ENCODE results near the gene SFI1. TPM values are rescaled to one million over a fixed set of nuclear protein-coding genes. Genes with fewer than 3 reads are reported as not detected.

Gene SFI1
- total and polyA plus RNA-seq, 4 donors = 14.0 to 46.0 (median 32.7) TPM

DNA sequence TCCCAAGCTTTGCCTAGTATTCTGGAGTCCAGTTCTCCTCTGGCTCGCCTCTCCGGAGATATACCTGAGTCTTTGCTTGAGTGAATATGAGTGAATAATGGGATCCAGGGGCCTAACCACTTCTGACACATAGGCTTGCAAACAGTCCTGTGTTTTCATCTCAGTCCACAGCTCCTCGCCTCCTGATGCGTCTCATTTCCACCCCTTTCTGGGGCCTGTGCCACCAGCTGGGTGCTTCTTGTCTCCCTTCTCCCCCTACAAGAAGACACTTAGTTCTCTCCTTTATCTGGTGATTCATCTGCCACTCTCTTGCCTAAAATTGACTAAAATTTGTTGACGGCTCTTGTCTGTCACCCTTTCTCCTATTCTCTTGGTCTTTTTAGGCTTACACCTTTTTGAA, 44.6 kb downstream of the SFI1 start:
- Histone ChIP-seq H3K36me3 (ENCODE audit: control insufficient read depth in 4 of 4, insufficient read depth in 4 of 4, low read length in 4 of 4) (peaks cover 0 to 1% (median 0%) of the 10 kb centered on the region in 4 donors), H3K9ac (ENCODE audit: insufficient read depth in 1 of 2, low read length in 2 of 2) (no peak overlapping the region), H3K27me3 (ENCODE audit: control insufficient read depth in 3 of 3, insufficient read depth in 3 of 3, low read length in 2 of 3) (no peaks in the 10 kb centered on the region), H3K4me3 (no peak overlapping the region), H3K27ac (ENCODE audit: low read depth in 1 of 2, low read length in 1 of 2) (no peak overlapping the region), H3K9me3 (ENCODE audit: control insufficient read depth in 4 of 4, insufficient read depth in 3 of 4, low read length in 3 of 4) (no peaks in the 10 kb centered on the region), H3K4me1 (ENCODE audit: control insufficient read depth in 5 of 5, insufficient read depth in 5 of 5, low read length in 5 of 5) (no peaks in the 10 kb centered on the region)
- 96 to 99% methylated on average over 5 of the region's 5 CpGs for WGBS, 2 donors
- TF ChIP-seq, protein P1, sequence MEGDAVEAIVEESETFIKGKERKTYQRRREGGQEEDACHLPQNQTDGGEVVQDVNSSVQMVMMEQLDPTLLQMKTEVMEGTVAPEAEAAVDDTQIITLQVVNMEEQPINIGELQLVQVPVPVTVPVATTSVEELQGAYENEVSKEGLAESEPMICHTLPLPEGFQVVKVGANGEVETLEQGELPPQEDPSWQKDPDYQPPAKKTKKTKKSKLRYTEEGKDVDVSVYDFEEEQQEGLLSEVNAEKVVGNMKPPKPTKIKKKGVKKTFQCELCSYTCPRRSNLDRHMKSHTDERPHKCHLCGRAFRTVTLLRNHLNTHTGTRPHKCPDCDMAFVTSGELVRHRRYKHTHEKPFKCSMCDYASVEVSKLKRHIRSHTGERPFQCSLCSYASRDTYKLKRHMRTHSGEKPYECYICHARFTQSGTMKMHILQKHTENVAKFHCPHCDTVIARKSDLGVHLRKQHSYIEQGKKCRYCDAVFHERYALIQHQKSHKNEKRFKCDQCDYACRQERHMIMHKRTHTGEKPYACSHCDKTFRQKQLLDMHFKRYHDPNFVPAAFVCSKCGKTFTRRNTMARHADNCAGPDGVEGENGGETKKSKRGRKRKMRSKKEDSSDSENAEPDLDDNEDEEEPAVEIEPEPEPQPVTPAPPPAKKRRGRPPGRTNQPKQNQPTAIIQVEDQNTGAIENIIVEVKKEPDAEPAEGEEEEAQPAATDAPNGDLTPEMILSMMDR (IDR thresholded peaks at IDR 0.05; ENCODE audit: control extremely low read depth, extremely low read depth) = no peak
- DNase-seq (no peak), ATAC-seq (ENCODE audit: insufficient read depth, low FRiP score) (no peak)

DNA sequence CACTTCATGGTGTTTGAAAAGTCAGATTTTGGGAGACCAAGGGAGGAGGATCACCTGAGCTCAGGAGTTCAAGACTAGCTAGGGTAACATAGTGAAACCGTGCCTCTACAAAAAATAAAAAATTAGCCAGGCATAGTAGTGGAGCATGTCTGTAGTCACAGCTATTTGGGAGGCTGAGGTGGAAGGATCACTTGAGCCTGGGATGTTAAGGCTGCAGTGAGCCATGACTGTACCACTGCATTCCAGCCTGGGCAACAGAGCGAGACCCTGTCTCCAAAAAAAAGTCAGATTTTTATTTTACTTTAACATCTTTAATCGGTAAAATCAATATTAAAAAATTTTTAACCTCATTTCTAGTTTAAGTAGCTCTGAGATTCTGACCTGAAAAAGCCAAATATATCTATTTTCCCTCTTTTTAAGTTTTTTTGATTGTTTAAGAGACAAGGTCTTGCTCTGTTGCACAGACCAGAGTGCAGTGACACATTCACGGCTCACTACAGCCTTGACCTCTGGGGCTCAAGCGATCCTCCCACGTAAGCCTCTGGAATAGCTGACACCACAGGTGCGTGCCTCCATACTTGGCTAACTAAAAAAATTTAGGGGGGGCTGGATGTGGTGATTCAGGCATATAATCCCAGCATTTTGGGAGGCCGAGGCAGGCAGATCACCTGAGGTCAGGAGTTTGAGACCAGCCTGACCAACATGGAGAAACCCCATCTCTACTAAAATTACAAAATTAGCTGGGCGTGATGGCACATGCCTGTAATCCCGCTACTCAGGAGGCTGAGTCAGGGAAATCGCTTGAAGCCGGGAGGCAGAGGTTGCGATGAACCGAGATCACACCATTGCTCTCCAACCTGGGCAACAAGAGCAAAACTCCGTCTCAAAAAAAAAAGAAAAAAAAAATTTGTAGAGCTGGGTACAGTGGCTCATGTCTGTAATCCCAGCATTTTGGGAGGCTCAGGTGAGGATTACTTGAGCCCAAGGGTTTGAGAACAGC, 48.4 kb downstream of the SFI1 start:
- DNase-seq (no peak), ATAC-seq (ENCODE audit: insufficient read depth, low FRiP score) (no peak)
- TF ChIP-seq, protein P1 (IDR thresholded peaks at IDR 0.05; ENCODE audit: control extremely low read depth, extremely low read depth) = no peak
- 96 to 97% methylated on average over 15 of the region's 15 CpGs for WGBS, 2 donors
- Histone ChIP-seq H3K9me3 (ENCODE audit: control insufficient read depth in 4 of 4, insufficient read depth in 3 of 4, low read length in 3 of 4) (no peaks in the 10 kb centered on the region), H3K27me3 (ENCODE audit: control insufficient read depth in 3 of 3, insufficient read depth in 3 of 3, low read length in 2 of 3) (no peaks in the 10 kb centered on the region), H3K4me1 (ENCODE audit: control insufficient read depth in 5 of 5, insufficient read depth in 5 of 5, low read length in 5 of 5) (no peaks in the 10 kb centered on the region), H3K27ac (ENCODE audit: low read depth in 1 of 2, low read length in 1 of 2) (no peak overlapping the region), H3K36me3 (ENCODE audit: control insufficient read depth in 4 of 4, insufficient read depth in 4 of 4, low read length in 4 of 4) (peaks cover 0 to 4% (median under 1%) of the 10 kb centered on the region in 4 donors), H3K9ac (ENCODE audit: insufficient read depth in 1 of 2, low read length in 2 of 2) (no peak overlapping the region), H3K4me3 (no peak overlapping the region)

DNA sequence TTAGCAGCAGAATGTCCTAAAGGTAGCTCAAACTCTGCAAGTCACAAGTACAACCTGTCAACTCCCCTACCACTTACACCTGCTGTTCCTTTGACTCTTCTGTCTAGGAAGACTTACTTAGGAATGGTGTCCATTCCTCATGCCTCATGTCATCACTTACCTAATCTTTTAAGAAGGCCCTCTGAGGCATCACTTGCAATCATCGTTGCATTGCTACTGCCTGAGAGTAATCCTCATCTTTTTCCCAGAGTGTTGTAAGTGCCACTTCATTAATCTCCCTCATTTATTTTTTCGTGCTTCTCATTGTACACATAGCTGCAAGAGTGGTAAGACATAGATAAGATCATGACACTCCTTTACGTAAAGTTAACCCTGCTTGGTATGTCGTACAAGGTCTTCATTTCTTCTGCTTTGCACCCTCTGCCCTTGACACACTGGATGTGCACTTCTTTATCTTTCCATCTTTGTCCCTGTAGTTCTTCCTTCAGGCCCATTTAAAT, 54.6 kb downstream of the SFI1 start:
- Histone ChIP-seq H3K9me3 (ENCODE audit: control insufficient read depth in 4 of 4, insufficient read depth in 3 of 4, low read length in 3 of 4) (no peaks in the 10 kb centered on the region), H3K27ac (ENCODE audit: low read depth in 1 of 2, low read length in 1 of 2) (no peak overlapping the region), H3K27me3 (ENCODE audit: control insufficient read depth in 3 of 3, insufficient read depth in 3 of 3, low read length in 2 of 3) (no peaks in the 10 kb centered on the region), H3K36me3 (ENCODE audit: control insufficient read depth in 4 of 4, insufficient read depth in 4 of 4, low read length in 4 of 4) (peaks cover 3 to 11% (median 5%) of the 10 kb centered on the region in 4 donors), H3K4me3 (no peak overlapping the region), H3K4me1 (ENCODE audit: control insufficient read depth in 5 of 5, insufficient read depth in 5 of 5, low read length in 5 of 5) (no peaks in the 10 kb centered on the region), H3K9ac (ENCODE audit: insufficient read depth in 1 of 2, low read length in 2 of 2) (no peak overlapping the region)
- TF ChIP-seq, protein P1 (IDR thresholded peaks at IDR 0.05; ENCODE audit: control extremely low read depth, extremely low read depth) = no peak
- 73 to 87% methylated on average over 4 of the region's 4 CpGs for WGBS, 2 donors
- no peak for ATAC-seq (ENCODE audit: insufficient read depth, low FRiP score)
- DNase-seq = no peak
